Lower lobe of right lung (tissue), 2 donors: Measurements from ENCODE around the gene CNOT9. TPM values are rescaled to one million over a fixed set of nuclear protein-coding genes. Genes with fewer than 3 reads are reported as not detected.

Source experiments
- ATAC-seq, 2 donors: fragments of 200-7000 bp; cut with Tn5 transposase; one replicate each; pipeline ENCODE4 v1.9.1; 2020 to 2022; ENCODE audit warnings: mild to moderate bottlenecking in 2 of 2, moderate library complexity in 2 of 2
- DNase-seq: peaks from one replicate; pipeline ENCODE4 v3.0.0-alpha.2; 2020
- H3K27ac ChIP-seq: fragments of 200-600 bp; one replicate; pipeline ENCODE4 v1.8.0; 2022
- H3K27me3 ChIP-seq: fragments of 200-600 bp; one replicate; pipeline ENCODE4 v1.8.0; 2022; ENCODE audit warnings: low read depth
- H3K36me3 ChIP-seq: fragments of 200-600 bp; one replicate; pipeline ENCODE4 v1.8.0; 2022; ENCODE audit warnings: mild to moderate bottlenecking
- H3K4me1 ChIP-seq: fragments of 200-600 bp; one replicate; pipeline ENCODE4 v1.8.0; 2022
- H3K4me3 ChIP-seq: fragments of 200-600 bp; one replicate; pipeline ENCODE4 v1.8.0; 2022; ENCODE audit warnings: mild to moderate bottlenecking
- H3K9me3 ChIP-seq: fragments of 200-600 bp; one replicate; pipeline ENCODE4 v1.8.0; 2022
- CTCF ChIP-seq: fragments of 200-600 bp; IDR thresholded peaks from one replicate; pipeline ENCODE4 v1.8.0; 2022; ENCODE audit warnings: antibody characterized with exemption, mild to moderate bottlenecking
- intact Hi-C: fragments of 100-400 bp; cut with DNase I; formaldehyde crosslinking; loops from one replicate; pipeline ENCODE4 v1.11.0; 2022
- total RNA-seq: library from RNA; stranded (reverse); fragmentation: NEBNext Ultra II Directional; extraction: Animal tissue kit (Norgen Biotek cat#: 25700); gene quantifications from one replicate; pipeline ENCODE4 v1.2.1, GENCODE V29; 2021
- donor health status: DM: no; HTN: yes; CAD: no; lungs with severe emphysema.

The CNOT9 gene
- total RNA-seq, 1 donor from 2014 or later = 31.5 TPM

GRCh38 chr2:218578272-218578877, 9.7 kb downstream of the CNOT9 start:
- TF ChIP-seq CTCF = no peak
- Histone ChIP-seq H3K27me3 (no peaks in the 10 kb centered on the region), H3K4me3 (no peak overlapping the region), H3K36me3 (peaks cover 54% of the 10 kb centered on the region), H3K9me3 (no peaks in the 10 kb centered on the region), H3K4me1 (no peaks in the 10 kb centered on the region), H3K27ac (no peak overlapping the region)
- DNase-seq (no peak), ATAC-seq (no peak)
- intact Hi-C loops = no loop called here

- Histone ChIP-seq H3K27ac (no peak overlapping the region), H3K9me3 (no peaks in the 10 kb centered on the region), H3K36me3 (peaks cover 67% of the 10 kb centered on the region), H3K27me3 (no peaks in the 10 kb centered on the region), H3K4me1 (no peaks in the 10 kb centered on the region), H3K4me3 (no peak overlapping the region)
- TF ChIP-seq CTCF = no peak
- intact Hi-C loops = no loop called here
- DNase-seq (no peak), ATAC-seq (no peak)
Measured at GRCh38 chr2:218582076-218582475, 13.4 kb downstream of the CNOT9 start.

- TF ChIP-seq CTCF = no peak
- no peak overlapping the region for H3K27ac ChIP-seq
- intact Hi-C loops = no loop called here
- H3K27me3 ChIP-seq = no peaks in the 10 kb centered on the region
- no peak overlapping the region for H3K4me3 ChIP-seq
- DNase-seq (no peak), ATAC-seq (no peak)
- H3K36me3 ChIP-seq = peaks cover 85% of the 10 kb centered on the region
- H3K4me1 ChIP-seq = no peaks in the 10 kb centered on the region
- H3K9me3 ChIP-seq = no peaks in the 10 kb centered on the region
Measured at GRCh38 chr2:218583983-218584850, 15.6 kb downstream of the CNOT9 start.

- Histone ChIP-seq H3K4me3 (no peak overlapping the region), H3K4me1 (no peaks in the 10 kb centered on the region), H3K27ac (no peak overlapping the region), H3K36me3 (peaks cover 96% of the 10 kb centered on the region), H3K27me3 (no peaks in the 10 kb centered on the region), H3K9me3 (no peaks in the 10 kb centered on the region)
- DNase-seq = no peak
- no peak for ATAC-seq
- intact Hi-C loops = no loop called here
- no peak for TF ChIP-seq CTCF
Measured at GRCh38 chr2:218585541-218585940, 16.9 kb downstream of the CNOT9 start.

- no peak for TF ChIP-seq CTCF
- Histone ChIP-seq H3K9me3 (no peaks in the 10 kb centered on the region), H3K36me3 (no peaks in the 10 kb centered on the region), H3K4me1 (no peaks in the 10 kb centered on the region), H3K27me3 (no peaks in the 10 kb centered on the region), H3K4me3 (no peak overlapping the region), H3K27ac (no peak overlapping the region)
- intact Hi-C loops = no loop called here
- ATAC-seq = no peak
- DNase-seq = no peak
Measured at GRCh38 chr2:218605432-218605831, 36.8 kb downstream of the CNOT9 start.
